Panc1 (cell line): ENCODE measurements around the gene KCNQ1. TPM values are rescaled to one million over a fixed set of nuclear protein-coding genes. Genes with fewer than 3 reads are reported as not detected.

Experiments used
- ATAC-seq: fragments of 200-7000 bp; cut with Tn5 transposase; 2 replicates; pipeline ENCODE4 v1.9.1; 2020; ENCODE audit warnings: mild to moderate bottlenecking, moderate library complexity
- BruUV-seq: library from RNA; stranded (reverse); fragments of 400-500 nt; replicated peaks from 2 replicates; lab custom pipeline; 2021; lab: Mats Ljungman, UMichigan
- CTCF ChIA-PET: fragments of 300-600 bp; sonication (Branson Sonifier 250); formaldehyde crosslinking; loops from one replicate; lab custom pipeline; 2022; ENCODE audit warnings: antibody characterized with exemption; lab: Charles Lee
- POLR2A ChIA-PET: fragments of 300-600 bp; sonication (Branson Sonifier 250); formaldehyde crosslinking; loops from one replicate; lab custom pipeline; 2022; ENCODE audit warnings: antibody characterized with exemption; lab: Charles Lee
- DNase-seq: peaks from one replicate; pipeline ENCODE4 v3.0.0-alpha.2; 2010; ENCODE audit warnings: low read depth, low spot score
- H3K27ac ChIP-seq: 2 replicates; pipeline ENCODE4 v1.5.1; 2011; ENCODE audit warnings: mild to moderate bottlenecking, low read length, inconsistent platforms
- H3K27me3 ChIP-seq: fragments of 200-500 bp; sonication (Bioruptor generic); 2 replicates; pipeline ENCODE4 v1.6.0; 2014; ENCODE audit warnings: low read length, inconsistent platforms; ENCODE audit not compliant: control insufficient read depth, insufficient read depth
- H3K36me3 ChIP-seq: fragments of 200-500 bp; sonication (Bioruptor generic); 2 replicates; pipeline ENCODE4 v1.5.1; 2014; ENCODE audit warnings: inconsistent platforms, mild to moderate bottlenecking, low read length, moderate library complexity; ENCODE audit not compliant: control insufficient read depth, insufficient read depth
- H3K4me1 ChIP-seq: 2 replicates; pipeline ENCODE4 v1.5.1; 2011; ENCODE audit warnings: inconsistent platforms, mild to moderate bottlenecking, low read length, moderate library complexity; ENCODE audit not compliant: control insufficient read depth, insufficient read depth
- H3K4me3 ChIP-seq, 2 experiments: 2 replicates each; pipeline ENCODE4 v1.5.1; 2011 to 2012; ENCODE audit warnings: low read depth in 2 of 2, low read length in 2 of 2, mild to moderate bottlenecking in 2 of 2, inconsistent platforms in 1 of 2, moderate library complexity in 1 of 2
- H3K9me3 ChIP-seq: fragments of 200-500 bp; sonication (Bioruptor generic); 2 replicates; pipeline ENCODE4 v1.5.1; 2014; ENCODE audit warnings: low read depth, mild to moderate bottlenecking, inconsistent platforms, low read length, moderate library complexity; ENCODE audit not compliant: control insufficient read depth, insufficient read depth
- CTCF ChIP-seq: fragments of 450-650 bp; IDR thresholded peaks from 2 replicates; pipeline ENCODE4 v1.5.1; 2017; ENCODE audit warnings: mild to moderate bottlenecking
- POLR2AphosphoS5 ChIP-seq: IDR thresholded peaks from 2 replicates; pipeline ENCODE4 v1.6.1; 2012; ENCODE audit warnings: mild to moderate bottlenecking, low read depth, low read length, moderate library complexity
- REST ChIP-seq, 2 experiments: IDR thresholded peaks; 2 replicates each; pipeline ENCODE4 v1.6.1; 2011 to 2012; ENCODE audit warnings: low read depth in 2 of 2, control low read depth in 1 of 2, low read length in 1 of 2, mild to moderate bottlenecking in 1 of 2, moderate library complexity in 1 of 2; ENCODE audit not compliant: insufficient read depth in 1 of 2
- SIN3A ChIP-seq: IDR thresholded peaks from 2 replicates; pipeline ENCODE4 v1.6.1; 2012; ENCODE audit warnings: low read depth, mild to moderate bottlenecking, low read length, moderate library complexity, borderline replicate concordance; ENCODE audit not compliant: insufficient read depth
- TCF7L2 ChIP-seq: IDR thresholded peaks from 2 replicates; pipeline ENCODE4 v1.6.1; 2011; ENCODE audit warnings: mild to moderate bottlenecking, low read depth, low read length, inconsistent platforms
- in situ Hi-C: cut with HindIII; loops from 2 replicates; pipeline ENCODE4 v1.10.0; 2016; ENCODE audit warnings: low sequenced_read_pairs, low pct_unique_long_range_greater_than_20kb
- intact Hi-C: fragments of 100-400 bp; cut with micrococcal nuclease; formaldehyde crosslinking; loops from one replicate; pipeline ENCODE4 v1.10.0; 2022; ENCODE audit not compliant: unreplicated experiment
- total RNA-seq: library from RNA; stranded (reverse); gene quantifications from one replicate; pipeline ENCODE4 v1.2.1, GENCODE V29; 2021; ENCODE audit not compliant: unreplicated experiment

KCNQ1 gene
- total RNA-seq, 1 experiment from 2014 or later = 1.0 TPM

DNA sequence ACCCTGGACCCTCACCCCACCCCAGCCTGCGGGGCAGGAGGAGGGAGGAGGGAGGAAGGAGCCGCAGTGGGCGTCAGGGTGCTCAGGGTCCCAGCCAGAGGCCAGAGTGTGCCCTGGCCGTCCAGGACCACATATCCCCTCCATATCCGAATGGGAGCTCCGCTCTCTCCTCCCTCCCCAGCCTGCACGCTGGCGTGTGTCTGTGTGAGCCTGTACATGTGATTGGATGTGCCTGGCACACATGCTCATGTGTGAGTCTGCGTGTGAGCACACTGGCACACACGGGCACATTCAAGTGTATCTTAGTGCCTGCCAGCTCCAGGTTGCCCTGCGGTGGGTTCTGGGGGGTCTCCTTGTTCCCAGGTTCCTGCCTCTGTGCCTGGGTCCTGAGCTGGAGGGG lies 36.1 kb upstream of the KCNQ1 start:
- TF ChIP-seq REST (IDR thresholded peaks at IDR 0.05; ENCODE audit: insufficient read depth in 1 of 2, low read depth in 2 of 2, low read length in 1 of 2) (no peak), TCF7L2 (no peak), POLR2AphosphoS5 (no peak), CTCF (no peak), SIN3A (no peak)
- Histone ChIP-seq H3K36me3 (no peaks in the 10 kb centered on the region; the same call in 1 of the 2 replicates), H3K27me3 (no peaks in the 10 kb centered on the region), H3K4me3 (no peak overlapping the region), H3K4me1 (no peaks in the 10 kb centered on the region), H3K9me3 (no peaks in the 10 kb centered on the region), H3K27ac (no peak overlapping the region)
- in situ Hi-C loops = no loop called here
- ChIA-PET CTCF (interaction anchor here (1.1 to 2.0 kb wide), 2 partner anchors 12 to 104 kb away, joined by 3 to 15 read pairs; no protein-coding TSS in a partner anchor), POLR2A (no interaction called here)
- BruUV-seq = no TSS peak
- DNase-seq (no peak), ATAC-seq (no peak)
- intact Hi-C loops = no loop called here

DNA sequence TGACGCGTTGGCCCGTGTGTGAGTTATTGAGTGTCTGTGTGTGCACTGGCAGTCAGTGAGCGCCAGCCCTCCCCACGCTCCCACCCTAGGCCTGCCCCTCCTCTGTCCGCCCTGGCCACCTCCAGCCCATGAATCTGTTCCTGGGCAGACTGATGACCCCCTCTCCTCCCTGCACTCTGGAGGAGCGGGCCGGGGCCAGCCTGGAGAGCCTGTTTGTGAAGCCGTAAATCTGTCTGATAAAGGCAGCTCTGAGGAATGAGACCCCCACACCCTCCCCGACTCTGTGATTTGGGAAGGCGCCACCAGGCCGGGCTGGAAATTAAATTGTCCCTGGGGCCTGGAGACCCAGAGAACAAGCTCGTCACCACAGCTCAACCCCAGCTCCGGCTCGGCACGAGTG lies 35.7 kb upstream of the KCNQ1 start:
- DNase-seq (no peak), ATAC-seq (no peak)
- no TSS peak for BruUV-seq
- no peaks in the 10 kb centered on the region for H3K4me1 ChIP-seq
- no peak for TF ChIP-seq POLR2AphosphoS5
- TF ChIP-seq CTCF = no peak
- TF ChIP-seq SIN3A = no peak
- TF ChIP-seq REST (IDR thresholded peaks at IDR 0.05; ENCODE audit: insufficient read depth in 1 of 2, low read depth in 2 of 2, low read length in 1 of 2) = no peak
- no peak overlapping the region for H3K4me3 ChIP-seq
- POLR2A ChIA-PET = interaction anchor here (0.7 kb wide), 1 partner anchor 9 kb away, joined by 19 read pairs; the partner anchor contains the start of gene TSSC4
- intact Hi-C loops = no loop called here
- H3K36me3 ChIP-seq = no peaks in the 10 kb centered on the region
- CTCF ChIA-PET = interaction anchor here (0.6 to 2.0 kb wide), 2 partner anchors 11 to 21 kb away, joined by 9 to 15 read pairs; no protein-coding TSS in a partner anchor
- no peaks in the 10 kb centered on the region for H3K9me3 ChIP-seq
- H3K27me3 ChIP-seq = no peaks in the 10 kb centered on the region
- H3K27ac ChIP-seq = no peak overlapping the region
- in situ Hi-C loops = no loop called here
